ENCODE results near the gene GPT2.
A peak's percentile ranks its signal among the peaks of the same experiment; 100 is the strongest.
"Not testable (repeated sequence)": the region's sequence is repeated elsewhere in the genome, so short reads cannot be mapped to it uniquely, and the experiment has no call there.

The GPT2 gene

GRCh38 chr16:46923513-46924295 lies 39.5 kb downstream of the GPT2 start:
- DNase-seq (ENCODE audit: low spot score) = no peak

DNA sequence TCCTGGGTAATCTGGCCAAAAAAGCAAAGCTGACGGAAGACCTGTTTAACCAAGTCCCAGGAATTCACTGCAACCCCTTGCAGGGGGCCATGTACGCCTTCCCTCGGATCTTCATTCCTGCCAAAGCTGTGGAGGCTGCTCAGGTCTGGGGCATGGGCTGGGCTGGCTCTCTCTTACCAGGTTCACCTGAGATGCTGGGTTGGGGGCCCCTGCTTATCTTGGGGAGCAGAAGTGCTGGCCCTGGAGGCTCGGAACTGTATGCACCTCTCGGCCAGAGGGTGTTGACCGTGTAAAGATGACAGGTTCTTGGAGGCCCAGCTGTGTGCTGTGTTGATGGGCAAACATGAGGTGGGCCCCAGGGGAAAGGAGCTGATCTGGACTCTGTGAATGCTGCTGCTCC lies 40.2 kb downstream of the GPT2 start:
- no peak for DNase-seq (ENCODE audit: low spot score)

- DNase-seq (ENCODE audit: low spot score) = no peak
Observed at GRCh38 chr16:46926470-46927225, 42.5 kb downstream of the GPT2 start.

- no peak for DNase-seq (ENCODE audit: low spot score)
Observed at GRCh38 chr16:46927273-46927672, 43.1 kb downstream of the GPT2 start.

DNA sequence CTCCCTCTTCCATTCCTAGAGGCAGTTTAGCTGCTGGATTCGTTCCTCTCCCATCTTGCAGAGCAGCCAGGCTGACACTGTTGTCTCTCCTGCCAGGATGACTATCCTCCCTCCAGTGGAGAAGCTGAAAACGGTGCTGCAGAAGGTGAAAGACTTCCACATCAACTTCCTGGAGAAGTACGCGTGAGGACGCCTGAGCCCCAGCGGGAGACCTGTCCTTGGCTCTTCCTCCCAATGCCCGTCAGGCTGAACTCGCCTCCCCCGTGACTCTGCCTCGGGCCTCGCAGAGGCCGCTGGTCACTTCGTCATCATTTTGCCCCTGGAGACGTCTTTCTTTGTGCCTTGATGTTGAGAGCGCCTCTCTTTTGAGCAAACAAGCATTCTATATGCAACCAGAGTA lies 44.6 kb downstream of the GPT2 start:
- no peak for DNase-seq (ENCODE audit: low spot score)

GRCh38 chr16:46929378-46930332 lies 45.5 kb downstream of the GPT2 start:
- peak; percentile 83 for DNase-seq (ENCODE audit: low spot score)

DNA sequence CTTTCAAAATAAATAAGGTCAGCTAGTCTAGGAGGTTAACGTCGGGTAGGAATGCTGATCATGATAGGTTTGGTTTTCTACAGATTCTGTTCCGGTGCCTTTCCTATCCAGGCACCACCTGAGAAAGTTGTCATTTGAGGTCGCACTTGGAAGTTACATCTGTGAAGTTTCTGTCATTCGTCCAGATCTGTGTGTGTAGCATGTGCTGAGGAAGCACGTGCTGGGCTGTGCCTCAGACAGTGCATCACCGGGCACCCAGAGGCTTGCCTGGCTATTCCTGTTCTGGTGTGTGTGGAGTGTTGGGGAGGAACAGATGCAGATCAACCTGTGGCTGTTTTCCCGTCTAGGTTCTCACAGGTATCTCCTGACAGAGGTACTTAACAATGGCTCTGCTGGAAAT lies 46.7 kb downstream of the GPT2 start:
- no peak for DNase-seq (ENCODE audit: low spot score)

DNA sequence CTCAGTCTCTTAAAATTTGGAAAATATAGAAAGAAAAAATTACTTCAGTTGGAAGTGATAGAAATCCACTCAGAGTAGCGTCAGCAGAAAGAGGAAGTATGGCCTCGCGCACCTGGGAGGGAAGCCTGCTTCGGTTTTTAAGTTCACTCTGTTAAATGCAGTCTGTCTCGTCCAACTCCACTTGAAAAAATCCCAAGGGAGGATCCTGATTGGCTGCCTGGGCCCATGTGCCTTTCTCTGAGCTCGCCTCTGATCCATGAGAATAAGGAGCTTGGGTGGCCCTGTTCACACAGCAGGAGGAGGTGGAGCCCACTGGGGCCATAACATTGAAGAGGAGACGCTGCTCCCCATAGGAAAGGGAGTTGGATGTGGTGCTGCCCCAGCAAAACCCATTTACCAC lies 48.6 kb downstream of the GPT2 start:
- peak; percentile 73 for DNase-seq (ENCODE audit: low spot score)

DNA sequence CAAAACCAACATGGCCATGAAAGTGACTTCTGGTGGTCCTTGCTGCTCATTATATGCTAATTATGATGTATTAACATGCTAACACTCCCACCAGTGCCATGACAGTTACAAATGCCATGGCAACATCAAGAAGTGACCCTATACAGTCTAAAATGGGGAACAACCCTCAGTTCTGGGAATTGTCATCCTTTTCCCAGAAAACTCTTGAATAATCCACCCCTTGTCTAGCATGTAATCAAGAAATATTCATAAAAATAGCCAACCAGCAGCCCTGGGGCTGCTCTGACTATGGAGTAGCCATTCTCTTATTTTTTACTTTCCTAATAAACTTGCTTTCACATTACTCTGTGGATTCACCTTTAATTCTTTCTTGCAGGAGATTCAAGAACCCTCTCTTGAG lies 53.4 kb downstream of the GPT2 start:
- DNase-seq (ENCODE audit: low spot score) = no peak

- not testable (repeated sequence) for DNase-seq (ENCODE audit: low spot score)
Observed at GRCh38 chr16:46944713-46945112, 60.6 kb downstream of the GPT2 start.

- DNase-seq (ENCODE audit: low spot score) = peak; percentile 47
Observed at GRCh38 chr16:46947900-46948547, 63.9 kb downstream of the GPT2 start.

- DNase-seq (ENCODE audit: low spot score) = no peak
Observed at GRCh38 chr16:46948548-46949166, 64.5 kb downstream of the GPT2 start.

DNA sequence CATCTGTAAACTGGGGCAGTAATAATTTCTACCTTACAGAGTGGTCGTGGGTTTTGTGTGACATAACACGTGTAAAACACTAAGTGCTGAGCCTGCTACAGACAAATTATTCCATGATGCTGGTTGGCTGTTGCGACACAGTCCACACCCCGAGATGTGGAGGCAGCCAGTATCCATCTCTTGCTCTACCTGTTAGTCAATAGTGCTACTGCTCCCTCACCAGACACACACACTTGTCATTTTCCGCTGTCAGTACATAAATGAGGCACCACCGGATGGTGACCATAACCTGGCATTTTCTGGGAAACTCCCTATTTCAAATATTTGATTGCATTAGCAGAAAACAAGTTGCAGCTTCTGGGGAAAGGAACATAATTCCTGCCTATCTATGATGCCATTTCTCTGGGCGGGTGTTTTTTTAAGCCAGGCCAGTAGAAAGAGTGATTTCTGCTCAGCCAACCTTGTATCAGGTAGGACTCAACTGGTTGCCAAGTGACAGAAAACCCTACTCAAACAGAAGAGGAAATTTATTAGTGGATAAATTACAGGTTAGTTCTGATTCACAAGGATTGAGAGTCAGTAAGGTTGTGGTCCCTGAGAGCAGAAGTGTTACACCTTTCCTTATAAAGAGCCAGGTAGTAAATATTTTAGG lies 65.2 kb downstream of the GPT2 start:
- no peak for DNase-seq (ENCODE audit: low spot score)

- DNase-seq (ENCODE audit: low spot score) = no peak
Observed at GRCh38 chr16:46950009-46950408, 65.8 kb downstream of the GPT2 start.

DNA sequence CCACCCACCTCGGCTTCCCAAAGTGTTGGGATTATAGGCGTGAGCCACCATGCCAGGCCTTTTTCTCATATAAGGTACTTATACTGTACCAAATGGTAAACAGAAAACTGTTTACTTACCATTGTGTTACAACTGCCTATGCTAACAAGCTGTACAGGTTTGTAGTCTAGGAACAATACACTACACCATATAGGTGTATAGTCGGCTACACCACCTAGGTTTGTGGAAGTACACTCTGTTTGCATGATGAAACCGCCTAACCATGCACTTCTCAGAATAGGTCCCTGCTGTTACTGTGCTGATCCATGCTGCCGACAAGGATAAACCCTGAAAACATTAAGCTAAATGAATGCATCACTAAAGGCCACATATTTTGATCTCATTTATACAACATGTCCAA lies 70.4 kb downstream of the GPT2 start:
- no peak for DNase-seq (ENCODE audit: low spot score)

- no peak for DNase-seq (ENCODE audit: low spot score)
Observed at GRCh38 chr16:46961373-46962353, 77.5 kb downstream of the GPT2 start.

- DNase-seq (ENCODE audit: low spot score) = no peak
Observed at GRCh38 chr16:46962629-46963028, 78.5 kb downstream of the GPT2 start.

GRCh38 chr16:46968063-46968435 lies 83.9 kb downstream of the GPT2 start:
- no peak for DNase-seq (ENCODE audit: low spot score)

GRCh38 chr16:46970089-46970488 lies 85.9 kb downstream of the GPT2 start:
- no peak for DNase-seq (ENCODE audit: low spot score)

DNA sequence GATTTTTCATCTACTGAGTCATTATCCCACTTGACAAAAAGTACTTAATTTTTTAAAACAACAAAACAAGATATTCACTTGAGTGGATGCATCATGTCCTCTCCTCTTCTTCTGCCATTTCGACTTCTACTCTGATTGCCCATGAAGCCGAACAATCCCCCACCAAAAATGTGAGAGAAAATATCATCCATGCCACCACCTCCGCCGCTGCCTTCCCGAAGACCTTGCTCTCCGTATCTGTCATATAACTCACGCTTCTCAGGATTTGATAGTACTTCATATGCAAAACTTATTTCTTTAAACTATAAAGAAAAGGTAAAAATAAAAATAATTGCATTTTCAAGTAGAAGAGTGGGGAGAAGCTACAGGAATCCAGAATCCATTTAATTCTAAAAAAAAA lies 87.1 kb downstream of the GPT2 start:
- no peak for DNase-seq (ENCODE audit: low spot score)
